NCI-H524 (cell line): ENCODE results near the gene TFCP2L1.

Source experiments
- DNase-seq, 2 experiments: peaks; one replicate each; lab custom pipeline; 2025; lab: John Stamatoyannopoulos, UW

TFCP2L1 gene

DNA sequence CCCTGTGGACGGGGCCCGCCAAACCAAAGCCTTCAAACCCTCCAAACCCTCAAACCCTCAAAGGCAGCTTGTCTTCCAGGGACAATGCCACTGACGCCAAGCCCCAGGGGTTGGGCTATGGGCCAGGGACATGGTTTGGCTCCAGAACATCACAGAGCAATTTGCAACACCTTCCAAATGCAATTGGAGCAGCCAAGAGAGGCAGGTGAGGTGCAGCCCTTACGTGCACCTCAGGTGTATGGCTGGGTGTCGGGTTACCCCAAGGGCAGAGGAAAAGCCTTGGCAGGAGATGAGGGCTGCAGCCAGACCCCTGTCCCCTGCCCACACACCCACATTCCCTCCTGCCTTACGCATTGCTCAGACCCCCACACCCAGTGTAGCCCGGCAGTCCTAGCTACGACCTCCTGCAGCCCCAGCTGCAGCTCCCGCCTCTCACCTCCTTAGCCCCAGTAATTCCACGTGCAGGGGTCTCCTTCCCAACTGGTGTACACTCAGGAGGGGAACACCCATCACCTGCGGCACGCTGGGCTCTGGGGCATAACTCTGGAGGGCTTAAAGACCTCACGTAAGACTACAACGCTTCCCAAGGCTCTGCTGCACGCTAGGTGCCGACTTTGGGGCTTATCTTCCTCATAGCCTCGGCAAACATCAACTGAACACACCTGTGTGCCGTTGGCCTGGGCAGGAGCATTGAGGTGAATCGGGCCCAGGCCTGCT lies 88.7 kb downstream of the TFCP2L1 start:
- DNase-seq = no peak

DNA sequence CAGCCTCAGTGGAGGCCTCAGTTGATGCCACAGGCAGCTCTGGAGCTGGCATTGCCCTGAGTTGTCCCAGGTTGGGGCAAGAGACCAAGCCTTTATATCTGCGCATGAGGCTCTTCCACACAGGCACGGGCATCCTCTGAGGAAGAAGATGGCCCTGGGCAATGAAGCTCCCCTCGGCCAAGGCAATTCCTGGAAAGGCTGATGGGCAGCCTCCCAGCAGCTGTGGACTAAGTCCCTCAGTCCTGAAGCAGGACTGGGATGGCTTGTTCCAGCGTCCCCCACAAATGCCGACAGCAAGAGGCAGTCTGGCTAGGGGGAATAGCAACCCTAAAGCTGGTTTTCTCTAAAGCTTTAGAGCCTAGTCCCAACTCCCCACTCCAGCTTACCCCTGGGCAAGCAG lies 90.0 kb downstream of the TFCP2L1 start:
- DNase-seq = no peak

DNA sequence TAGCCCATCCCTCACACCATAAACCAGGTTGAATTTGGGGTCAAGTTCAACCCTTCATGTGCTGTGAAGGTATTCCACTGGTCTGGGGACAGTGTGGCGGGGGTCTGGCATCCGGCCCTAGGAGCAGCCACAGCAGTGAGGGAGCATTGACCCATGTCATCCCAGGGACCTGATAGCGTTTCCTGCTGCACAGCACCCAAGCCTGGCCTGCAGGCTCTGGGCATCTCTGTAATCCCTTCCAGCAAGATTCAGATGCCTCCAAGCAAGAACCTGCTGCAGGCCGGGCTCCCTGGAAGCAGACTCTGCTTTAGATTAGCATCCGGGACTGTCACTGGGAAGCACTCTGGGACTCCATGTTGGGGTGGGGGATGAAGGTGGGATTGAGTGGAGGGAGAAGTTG lies 90.4 kb downstream of the TFCP2L1 start:
- no peak for DNase-seq

DNA sequence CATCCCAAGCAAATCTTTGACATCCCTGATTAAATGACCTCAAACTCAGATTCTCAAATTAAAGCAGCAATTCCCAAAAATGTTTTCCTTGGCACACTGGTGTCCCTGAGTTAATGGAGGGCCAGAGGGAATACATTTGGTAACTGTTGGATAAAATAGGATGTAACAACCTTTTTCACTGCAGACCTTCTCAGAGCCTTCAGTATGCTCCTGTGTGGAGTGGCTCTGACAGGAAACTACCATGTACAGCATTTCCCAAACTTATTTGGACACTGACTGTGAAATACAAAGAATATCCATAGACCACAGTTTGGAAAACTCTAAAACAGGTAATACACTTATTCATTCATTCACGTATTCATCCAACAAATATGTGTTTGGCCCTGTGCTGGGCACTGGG lies 91.8 kb downstream of the TFCP2L1 start:
- DNase-seq = no peak

DNA sequence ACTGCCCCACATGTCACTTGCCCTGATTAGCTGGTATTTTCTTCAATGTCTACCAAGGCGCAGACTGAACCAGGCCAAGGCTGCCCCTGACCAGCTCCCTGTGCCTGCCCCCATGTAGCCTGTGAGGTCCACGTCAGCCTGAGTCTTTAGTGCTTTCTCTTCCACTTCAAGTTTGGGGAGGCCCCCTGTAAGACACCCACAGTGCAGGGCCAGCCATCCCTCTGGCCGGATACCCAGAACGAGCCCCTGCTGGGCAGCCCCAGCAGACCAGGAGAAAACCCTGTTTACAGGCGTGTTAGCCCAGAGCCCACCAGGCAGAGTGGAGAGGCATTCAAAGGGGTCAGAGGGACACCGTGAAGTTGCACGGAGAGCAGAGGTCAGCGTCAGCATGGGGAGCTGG lies 92.4 kb downstream of the TFCP2L1 start:
- no peak for DNase-seq

DNA sequence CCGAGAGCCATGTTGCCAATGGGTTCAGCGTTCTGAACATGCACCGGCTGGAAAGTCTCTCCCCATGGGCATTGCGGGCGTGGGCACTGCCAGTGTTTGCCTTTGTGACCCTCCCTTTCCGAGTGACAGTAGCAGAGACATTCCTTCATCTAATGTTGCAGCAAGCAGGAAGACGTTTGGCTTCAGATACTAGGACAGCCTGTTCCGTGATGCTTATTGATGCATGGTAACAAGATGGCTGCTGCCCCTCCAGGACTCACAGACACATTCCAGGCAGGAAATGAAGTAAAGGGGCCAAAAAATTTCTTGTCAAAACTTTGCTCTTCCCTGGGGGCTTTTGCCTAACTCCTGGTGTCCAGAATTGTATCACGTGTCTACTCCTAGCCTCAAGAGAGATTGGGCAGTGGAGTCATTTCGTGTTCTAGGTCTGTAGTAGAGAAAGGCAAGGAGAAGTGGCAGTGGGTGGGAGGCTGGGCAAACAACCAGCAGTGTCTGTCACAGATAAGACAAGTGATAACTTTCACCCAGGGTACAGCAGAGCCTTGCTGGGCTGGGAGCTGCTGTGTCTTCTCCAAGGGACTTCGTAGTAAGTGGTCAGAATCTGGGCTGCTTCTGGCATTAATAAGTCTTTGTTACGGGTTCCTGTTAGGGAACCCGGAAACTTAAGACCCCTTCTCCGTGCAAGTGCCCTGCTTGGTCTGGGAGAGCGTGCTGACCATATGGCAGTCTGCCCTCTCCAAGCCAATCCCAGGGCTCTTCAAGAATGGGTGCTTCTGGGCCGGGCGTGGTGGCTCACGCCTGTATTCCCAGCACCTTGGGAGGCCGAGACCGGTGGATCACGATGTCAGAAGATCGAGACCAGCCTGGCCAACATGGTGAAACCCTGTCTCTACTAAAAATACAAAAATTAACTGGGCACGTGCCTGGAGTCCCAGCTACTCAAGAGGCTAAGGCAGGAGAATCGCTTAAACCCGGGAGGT lies 93.5 kb downstream of the TFCP2L1 start:
- no peak for DNase-seq

DNA sequence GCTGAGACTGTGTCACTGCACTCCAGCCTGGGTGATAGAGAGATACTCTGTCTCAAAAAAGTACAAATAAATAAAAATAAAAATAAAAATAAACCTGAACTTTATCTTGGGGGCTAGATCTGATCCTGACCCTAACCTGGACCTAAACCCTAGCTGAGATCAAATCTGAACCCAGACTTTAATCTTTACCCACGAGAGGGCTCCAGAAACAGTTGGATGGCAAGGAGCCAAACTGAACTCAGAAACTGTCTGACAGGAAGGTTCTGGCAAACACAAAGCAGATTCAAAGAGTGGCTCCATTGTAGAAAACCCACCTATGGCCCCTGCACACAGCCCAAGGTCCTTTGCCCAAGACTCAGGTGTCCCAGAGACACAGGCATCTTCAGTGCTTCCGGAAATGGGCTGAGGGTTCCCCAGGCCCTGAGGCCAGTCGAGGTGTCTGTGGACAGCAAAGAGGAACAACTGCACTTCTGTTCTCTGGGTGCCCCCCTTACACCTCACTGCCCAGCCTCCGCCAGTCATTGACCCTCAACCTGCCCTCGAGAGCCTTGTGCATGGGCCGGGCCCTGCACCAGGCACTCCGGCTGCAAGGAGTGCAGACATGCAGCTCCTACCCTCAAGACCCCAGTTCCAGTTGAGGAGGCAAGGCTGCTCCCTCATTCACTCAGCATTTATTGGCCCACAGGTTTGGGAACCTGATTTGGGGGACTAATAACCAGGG lies 95.2 kb downstream of the TFCP2L1 start:
- peak in 1 of 2 experiments; percentile 16 for DNase-seq

DNA sequence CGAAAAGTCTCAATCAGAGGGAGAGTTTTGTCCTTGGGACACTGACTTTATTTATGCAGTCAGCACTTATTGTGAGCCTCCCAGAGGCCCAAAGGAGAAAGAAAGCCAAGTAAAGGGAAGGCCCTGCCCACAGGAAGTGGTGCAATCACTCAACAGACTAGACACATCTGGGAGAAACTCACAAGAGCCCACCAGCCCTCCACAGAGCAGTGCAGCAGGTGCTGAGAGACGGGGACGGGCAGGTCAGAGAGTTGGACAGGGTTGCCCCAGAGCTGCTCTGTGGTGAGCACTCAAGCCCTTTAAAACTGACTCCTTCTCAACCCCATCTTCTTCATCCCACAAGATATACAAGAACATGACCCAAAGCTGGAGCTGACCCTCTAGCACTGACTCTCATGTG lies 96.0 kb downstream of the TFCP2L1 start:
- no peak for DNase-seq

DNA sequence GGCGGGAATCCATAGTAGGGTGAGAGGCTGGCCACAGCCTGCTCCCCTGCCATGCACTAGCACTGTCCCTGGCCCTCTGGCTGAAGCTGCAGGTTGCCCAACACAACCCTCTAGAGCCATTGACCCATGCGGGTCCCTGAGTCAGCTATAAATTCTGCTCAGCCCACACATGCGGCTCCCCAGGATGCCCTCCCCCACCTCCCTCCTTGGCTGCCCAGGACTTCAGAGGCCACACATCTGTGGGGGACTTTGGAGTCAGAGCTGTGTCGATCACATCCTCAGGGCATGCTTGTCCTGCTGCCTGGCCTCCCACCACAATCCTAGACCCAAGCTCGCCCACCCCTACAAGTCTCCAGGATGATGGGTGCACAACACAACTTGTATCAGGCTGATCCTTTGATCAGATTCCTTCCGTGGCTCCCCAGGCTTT lies 97.0 kb downstream of the TFCP2L1 start:
- no peak for DNase-seq

DNA sequence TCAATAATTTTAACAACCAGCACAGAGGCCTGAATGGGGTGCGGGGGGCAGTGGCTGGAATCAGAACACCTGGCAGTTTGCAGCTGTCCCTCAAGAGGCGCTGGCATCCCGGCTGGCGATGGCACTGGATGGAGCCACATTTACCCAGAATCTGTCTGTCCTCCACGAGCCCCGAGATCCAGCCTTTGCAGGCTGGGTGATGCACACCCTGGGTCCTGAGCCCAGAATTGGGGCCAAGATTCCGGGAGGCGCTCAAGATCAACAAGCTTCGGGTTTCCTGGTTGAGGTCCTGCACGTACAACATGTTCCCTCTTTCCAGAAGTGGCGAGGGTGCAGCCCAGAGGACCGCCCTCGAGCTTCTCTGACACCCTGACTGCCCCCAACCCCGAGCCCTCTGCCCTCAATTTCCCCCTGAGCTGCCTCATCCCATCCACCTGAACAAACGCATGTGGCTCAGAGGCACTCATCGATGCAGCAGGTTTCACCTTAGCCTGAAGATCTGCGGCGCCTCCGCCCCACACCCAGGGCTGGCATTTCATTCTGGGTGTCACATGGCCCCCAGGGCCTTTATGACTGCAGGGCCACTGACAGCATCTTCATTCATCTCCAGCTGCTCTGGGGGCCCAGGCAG lies 97.5 kb downstream of the TFCP2L1 start:
- no peak for DNase-seq

DNA sequence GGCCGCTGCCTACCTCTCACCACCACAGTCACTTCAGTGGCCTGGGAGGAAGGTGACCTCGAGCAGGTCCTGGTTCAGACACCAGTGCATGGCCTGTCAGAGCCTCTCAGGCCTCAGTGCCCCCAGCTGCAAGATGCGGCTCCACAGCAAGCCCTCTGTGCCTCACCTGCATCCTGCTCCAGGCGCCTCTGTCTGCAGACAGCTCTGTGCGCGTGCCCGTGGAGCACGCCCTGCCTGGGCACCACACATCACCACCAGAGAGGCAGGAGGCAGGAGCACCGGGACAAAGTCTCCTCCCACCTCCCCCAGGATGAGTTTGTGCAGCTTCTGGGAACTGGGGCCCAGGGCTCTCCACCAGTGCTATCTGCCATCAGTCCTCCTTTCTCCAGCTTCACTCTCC lies 98.7 kb downstream of the TFCP2L1 start:
- DNase-seq = no peak

DNA sequence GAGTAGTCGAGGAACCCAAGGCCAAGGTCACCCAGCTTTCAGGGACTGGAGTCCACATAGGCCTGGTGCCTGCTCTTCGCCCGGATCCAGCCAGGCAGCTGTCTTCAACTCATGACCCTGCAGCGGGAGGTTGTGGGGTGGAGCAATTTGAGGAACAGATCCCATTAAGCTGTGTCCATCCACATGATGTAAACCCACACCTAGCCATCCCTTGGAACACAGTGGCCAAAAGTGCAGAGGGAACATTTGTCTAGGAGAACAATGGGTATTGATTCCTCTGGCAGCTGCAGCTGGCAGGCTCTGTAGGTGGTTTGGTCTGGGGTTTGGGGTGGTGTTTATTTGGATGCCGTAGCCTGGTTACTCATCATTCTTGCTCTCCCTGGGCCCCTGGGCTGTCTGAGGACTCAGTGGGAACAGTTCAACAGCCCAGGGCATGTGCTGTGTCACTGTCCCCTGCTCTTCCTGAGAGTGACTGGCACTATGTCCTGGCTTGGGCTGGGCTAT lies 99.4 kb downstream of the TFCP2L1 start:
- no peak for DNase-seq

DNA sequence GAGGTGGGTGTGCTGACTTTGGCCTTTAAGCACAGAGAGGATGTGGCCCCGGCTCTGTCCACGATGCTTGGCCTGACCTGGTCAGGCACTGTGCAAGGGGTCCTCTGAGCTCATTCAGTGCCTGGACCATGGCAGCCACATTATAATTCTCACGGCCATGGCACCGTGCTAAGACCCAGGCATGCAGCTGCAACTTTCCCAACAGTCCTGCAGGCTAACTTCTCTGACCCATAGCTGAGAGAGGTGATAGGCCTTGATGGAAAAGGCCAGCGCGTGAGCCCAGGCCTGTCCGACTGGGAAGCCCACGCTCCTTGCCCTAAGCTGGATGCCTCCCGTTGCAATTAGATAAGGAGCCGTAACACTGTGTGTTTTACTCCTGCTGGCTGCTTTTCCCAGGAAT lies 99.9 kb downstream of the TFCP2L1 start:
- DNase-seq = no peak

DNA sequence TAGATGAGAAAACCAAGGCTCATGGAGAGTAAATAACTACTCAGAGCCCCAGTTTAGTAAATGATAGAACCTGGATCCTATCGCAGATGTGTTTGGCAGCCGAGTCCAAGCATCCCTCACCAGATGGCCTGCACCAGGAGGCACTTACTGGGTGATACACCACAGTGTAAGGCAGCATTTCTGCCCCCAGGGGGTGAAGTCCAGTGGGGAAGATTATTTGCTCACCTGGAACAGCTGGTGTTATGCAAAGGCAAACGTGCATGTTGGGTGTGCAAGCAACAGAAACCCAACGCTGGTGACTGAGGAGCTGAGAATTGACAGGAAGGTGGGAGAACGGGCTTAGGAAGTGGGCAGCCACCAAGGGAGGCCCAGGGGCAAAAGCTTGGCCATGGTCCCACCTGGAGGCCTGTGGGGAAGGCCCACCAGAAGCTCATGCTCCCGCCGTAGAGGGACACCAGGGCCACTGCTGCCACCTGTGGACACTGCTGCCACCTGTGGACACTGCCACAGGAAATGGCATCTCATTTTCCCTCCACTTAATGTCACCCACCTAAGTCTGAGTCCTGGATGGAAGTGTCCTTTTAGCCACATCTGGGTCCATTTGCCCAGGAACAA lies 100.6 kb downstream of the TFCP2L1 start:
- DNase-seq = peak in 1 of 2 experiments; percentile 53

DNA sequence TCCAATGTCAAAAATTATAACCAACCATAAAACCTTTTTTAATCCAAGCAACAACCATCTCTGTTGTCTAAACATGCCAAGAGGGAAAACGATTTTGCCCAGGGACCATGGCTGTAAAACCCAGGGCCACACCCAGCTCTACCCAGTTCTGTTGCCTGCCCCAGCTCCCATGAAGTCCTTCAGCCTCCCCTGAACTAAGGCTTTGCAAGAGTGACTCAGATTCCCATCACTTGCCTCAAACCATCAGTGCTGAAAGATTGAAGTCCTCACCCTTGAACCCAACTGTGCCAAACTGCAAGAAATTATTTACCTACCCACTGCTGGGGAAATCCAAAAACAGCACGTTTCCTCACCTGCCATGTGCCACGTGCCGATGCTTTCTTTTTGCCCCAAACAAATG lies 102.5 kb downstream of the TFCP2L1 start:
- DNase-seq = no peak

DNA sequence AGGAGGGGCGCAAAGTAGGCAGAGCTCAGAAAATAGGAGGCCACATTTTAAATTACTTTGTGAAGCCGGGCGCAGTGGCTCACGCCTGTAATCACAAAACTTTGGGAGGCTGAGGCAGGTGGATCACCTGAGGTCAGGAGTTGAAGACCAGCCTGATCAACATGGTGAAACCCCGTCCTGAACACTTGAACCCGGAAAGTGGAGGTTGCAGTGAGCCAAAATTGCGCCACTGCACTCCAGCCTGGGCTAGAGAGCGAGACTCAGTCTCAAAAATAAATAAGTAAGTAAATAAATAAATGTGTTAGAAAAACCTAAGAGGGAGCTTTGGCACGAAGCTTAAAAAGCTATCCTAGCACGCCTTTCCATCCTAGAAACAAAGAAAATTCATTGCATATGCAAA lies 105.5 kb downstream of the TFCP2L1 start:
- no peak for DNase-seq

DNA sequence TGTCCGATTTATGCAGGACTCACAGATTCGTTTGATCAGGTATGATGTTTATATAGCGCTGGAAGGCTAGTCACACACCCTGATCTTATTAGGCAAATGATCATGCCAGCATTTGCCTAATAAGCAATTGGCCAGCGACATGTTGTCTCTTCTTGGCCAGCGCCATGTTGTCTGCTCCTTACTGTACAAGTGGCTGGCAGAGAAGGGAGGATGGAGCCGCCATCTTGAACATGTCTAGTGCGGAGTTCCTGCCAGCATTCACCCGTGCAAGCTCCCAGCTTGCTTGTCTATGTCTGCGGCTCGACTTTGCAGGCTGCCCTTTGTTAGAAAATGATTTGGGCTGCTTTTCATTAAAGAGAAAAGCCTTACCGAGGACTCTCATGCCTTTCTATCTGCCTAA lies 106.3 kb downstream of the TFCP2L1 start:
- DNase-seq = no peak

DNA sequence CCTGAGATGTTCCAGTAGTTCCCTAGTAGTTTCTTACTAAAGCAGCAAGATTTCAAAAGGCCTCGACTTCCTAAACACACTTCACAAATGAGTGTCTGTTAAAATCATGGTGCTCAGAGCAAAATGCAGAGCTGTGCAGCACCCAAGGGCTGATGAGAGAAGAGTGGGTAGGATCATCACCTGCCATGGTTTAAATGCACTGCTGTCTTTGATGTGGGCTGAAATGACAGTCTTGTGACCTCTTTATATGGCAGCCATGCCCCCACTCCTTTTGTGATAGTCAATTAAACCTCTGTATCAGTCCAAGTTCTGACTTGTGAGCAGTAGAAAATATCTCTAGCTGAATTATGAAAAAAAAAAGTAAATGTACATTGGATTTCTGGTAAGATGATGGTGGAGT lies 107.1 kb downstream of the TFCP2L1 start:
- DNase-seq = no peak

DNA sequence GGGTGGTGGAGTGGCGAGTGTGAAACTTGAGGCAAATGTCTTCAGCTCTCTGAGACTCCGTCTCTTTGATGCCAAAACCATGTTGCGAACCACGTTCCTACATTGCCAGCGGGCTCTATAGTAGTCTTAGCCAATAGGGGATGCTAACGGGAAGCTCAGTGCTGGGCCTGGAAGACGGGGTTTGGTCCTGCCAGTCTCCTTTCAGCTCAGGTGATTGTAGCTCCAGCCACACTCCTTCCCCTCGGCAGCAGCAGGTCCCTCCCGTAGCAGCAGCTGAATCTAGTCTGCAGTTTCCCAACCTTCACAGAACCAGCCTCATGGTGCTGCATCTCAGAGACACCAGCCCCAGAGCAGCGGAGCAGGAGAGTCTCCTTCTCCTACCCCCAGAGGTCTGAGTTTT lies 109.7 kb downstream of the TFCP2L1 start:
- no peak for DNase-seq

DNA sequence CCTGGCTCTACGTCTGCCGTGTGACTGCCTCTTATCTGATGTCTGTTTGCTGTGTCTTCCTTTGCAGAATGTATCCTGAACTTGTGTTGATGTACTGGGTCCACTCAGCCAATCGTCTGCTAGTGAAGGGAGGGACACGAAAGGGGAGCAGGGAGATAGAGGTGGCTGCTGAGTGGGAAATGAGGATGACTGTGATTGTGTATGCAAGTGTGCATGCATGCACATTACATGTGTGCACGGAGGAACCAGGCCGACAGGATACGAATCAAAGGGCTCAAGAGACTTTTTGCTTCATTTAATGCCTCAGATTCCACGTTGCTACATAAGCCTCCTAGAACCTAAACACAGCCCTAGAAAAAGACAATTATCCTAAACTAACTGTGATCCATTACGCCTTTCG lies 111.2 kb downstream of the TFCP2L1 start:
- no peak for DNase-seq

DNA sequence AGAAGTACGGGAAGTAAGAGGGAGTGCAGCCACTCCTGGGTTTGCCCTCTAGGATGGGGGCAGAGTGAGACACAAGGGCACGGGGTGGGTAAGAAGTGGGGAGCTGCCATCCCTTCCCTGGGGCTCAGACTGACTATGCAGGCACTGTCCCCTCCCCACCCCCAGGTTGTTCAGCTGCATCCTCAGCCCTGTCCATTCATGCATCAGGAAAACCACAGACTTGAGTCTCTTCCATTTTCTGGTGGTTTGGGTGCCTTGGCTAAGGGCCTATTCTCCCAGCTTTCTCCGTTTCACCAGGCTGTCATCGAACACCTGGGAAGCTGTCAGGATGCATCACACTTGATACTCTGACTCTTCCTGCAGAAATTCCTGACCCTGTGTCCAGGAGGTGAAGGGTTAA lies 111.9 kb downstream of the TFCP2L1 start:
- peak in 1 of 2 experiments; percentile 54 for DNase-seq
